Measurements from ENCODE around the gene RAI1. TPM values are rescaled to one million over a fixed set of nuclear protein-coding genes. Genes with fewer than 3 reads are reported as not detected.

The RAI1 gene
- total RNA-seq, 1 experiment from 2014 or later: 12.0 TPM

DNA sequence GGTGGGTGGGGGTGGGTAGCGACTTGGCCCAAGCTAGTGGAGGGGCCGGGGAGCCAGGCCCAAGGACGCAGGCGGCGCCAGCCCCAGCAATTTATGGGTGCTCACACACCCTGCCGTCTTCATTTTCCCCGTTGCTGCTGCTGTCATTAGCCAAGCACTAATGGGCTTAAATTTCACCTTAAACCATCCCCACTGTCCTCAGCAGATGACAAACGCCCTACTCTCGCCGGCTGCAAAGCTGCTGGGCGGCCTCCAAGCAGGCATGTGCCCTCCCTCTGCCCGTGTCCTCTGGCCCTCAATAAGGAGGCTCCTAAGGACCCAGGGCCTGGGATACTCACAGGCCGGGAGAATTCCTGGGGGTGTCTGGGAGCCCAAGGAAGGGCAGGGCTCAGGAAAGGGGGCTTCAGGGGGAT lies 89.4 kb downstream of the RAI1 start:
- no peak for DNase-seq (ENCODE audit: low spot score)
- in situ Hi-C loops (cut with HindIII; ENCODE audit: low sequenced_read_pairs): no loop called here

DNA sequence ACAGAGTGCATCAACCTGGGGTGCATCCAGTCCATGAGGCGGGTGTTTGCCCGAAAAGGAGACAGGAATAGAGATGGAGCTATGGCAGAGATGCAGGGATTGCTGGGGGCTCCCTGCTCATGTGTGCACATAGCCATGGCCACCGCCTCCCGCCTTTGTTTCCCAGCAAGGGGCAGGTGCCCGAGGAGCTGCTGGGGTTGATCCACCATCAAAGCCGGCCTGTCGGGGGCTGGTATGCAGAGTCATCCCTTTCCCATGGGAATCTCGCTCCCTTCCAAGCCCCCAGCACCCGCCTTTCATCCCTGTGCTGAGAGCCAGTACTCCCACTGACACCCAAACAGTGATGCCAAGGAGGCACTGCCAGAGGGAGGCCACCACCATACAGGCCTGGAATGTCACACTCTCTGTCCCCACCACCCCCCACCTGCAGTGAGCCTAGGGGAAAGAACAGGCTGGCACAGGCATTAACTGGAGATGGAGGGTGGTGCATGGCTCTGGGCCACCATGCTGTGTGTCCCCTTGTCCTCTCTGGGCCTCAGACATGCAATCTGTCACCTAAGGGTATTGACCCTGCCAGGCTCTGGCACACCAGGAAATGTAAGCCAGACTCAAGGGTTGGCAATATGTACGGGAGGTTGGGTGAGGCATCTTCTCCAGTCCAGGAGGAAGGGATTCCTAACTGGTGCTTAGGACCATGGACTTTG lies 90.4 kb downstream of the RAI1 start:
- in situ Hi-C loops (cut with HindIII; ENCODE audit: low sequenced_read_pairs): no loop called here

DNA sequence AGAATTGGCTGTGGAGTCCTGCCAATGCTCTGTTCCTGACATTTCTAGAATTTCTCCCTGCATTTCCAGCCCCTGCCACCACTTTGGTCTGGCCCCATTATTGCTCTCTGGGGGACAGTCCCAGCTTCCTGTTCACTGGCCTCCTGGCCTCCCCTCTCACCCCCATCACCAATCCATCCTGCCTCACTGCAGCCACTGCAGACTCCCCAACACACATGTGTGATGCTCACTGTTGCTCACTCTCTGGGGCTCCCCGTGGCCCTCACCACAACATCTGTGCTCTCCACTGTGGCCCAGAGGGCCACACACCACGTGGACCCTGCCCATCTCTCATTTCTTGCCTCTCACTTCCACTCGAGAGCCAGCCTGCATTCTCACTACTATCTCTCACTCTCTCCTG lies 91.0 kb downstream of the RAI1 start:
- in situ Hi-C loops (cut with HindIII; ENCODE audit: low sequenced_read_pairs): no loop called here
- DNase-seq (ENCODE audit: low spot score): no peak

More for the DNA sequence above, 90.4 kb downstream of the RAI1 start:
- no peak for DNase-seq (ENCODE audit: low spot score)

DNA sequence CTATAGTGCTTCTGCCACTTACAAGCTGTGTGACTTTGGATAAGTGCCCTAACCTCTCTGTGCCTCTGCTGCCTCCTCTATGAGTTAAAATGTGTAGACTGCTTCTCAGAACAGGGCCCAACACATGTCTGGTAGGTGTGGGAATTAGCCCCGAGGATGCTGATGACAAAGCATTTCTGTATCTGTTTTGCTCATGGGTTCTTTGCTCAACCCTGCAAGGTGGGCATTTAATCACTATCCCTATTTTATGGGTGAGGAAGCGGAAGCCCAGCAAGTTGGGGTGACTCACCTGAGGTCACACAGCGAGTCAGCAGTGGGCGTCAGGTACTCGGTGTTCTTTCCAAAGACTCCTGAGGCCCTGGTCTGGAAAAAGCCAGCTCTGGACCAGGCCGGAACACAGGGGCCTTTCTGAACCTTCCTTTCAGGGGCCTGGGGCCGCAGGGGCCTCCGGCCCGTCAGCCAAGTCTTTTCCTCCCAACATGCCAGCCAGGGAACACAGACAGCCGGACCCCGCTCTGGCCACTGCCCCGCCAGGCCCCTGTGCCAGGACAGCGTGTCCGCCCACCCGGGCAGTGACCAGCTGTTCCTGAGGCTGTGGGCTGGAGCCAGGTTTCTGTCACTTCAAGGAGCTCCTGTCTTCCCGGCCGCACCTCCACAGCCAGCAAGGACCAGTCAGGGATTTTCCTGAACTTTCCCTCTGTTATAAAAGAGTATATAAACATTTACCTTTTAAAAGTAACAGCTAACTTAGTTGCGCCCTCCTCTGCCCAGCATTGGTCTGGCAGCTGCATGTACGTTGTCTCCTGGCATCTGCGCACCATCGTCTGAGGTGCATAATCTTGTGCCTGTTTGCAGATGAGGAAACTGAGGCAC lies 93.0 kb downstream of the RAI1 start:
- DNase-seq (ENCODE audit: low spot score): no peak

DNA sequence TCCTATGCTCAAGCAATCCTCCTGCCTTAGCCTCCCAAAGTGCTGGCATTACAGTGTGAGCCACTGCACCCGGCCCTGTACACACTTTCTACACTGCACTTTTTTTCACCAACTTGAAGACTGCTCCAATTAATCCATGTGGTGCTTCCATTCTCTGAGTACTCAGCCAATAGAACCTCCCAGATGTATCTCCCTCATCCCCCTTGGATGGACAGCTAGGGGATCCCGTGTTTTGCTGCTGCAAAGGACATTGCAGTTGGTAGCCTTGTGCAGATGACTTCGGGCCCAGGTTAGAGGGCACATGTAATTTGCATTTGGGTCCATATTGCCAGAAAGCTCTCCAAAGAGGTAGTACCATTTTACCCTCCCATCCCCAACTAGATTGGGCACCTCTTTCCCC lies 95.6 kb downstream of the RAI1 start:
- in situ Hi-C loops (cut with HindIII; ENCODE audit: low sequenced_read_pairs): no loop called here
- no peak for DNase-seq (ENCODE audit: low spot score)

More for the DNA sequence above, 93.0 kb downstream of the RAI1 start:
- in situ Hi-C loops (cut with HindIII; ENCODE audit: low sequenced_read_pairs): no loop called here

DNA sequence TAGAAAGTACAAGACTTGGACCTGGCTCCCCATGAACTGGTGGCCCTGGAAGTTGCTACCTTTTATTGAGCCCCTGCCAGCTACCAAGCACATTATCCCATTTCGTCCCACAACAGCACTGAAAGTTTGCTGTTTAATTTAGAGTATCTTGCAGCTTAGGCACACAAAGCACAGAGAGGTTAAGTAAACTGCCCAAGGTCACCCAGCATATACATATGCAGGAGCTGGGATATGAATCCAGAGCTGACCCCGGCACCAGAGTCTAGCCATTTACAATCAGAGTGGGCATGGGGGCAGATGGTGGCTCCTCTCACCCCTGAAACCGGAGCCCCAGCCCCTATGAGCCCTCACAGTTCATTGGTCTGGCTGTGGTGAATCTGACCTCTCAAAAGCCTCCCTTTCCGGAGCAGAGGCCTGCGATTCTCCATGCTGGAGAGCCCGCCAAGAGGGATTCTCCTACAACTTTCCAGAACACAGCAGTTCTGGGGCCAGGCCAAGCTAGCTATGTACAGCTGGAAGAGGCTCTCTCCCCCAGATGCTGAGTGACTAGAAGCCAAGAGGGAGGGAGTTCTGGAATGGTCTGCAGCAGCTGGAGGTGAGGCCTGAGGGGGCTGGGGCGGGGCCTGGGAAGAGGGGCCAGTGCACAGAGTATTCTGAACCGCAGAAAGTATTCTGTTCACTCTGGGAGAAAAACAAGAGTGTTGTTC lies 97.2 kb downstream of the RAI1 start:
- DNase-seq (ENCODE audit: low spot score): no peak
- in situ Hi-C loops (cut with HindIII; ENCODE audit: low sequenced_read_pairs): no loop called here

DNA sequence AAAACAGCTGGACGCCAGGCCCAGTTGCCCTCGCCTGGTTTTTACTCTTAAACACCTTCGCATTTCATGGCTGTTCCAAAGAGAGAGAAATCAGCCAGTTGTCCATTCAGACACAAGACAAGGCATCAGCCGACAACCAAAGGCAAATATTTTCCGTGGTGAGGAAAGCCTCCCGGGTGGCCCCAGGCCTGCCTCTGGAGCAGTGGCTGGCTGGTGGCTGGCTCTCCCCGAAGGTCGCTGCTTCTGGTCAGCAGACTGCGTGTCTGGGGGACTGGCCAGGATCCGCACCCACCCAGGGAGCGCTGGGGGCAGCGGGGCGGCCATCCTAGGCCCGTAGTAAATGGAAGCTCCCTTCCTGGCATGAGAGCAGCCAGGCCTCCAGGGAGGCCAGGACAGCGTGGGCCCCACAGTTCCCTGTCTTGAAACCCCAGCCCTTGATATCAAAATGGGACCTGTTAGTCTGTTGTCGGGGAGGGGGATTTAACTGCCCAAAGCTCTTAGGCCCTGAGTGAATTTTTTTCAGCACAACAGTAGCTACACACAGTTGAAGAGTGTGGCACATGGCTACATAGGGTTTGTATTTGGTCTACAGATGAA lies 97.9 kb downstream of the RAI1 start:
- no peak for DNase-seq (ENCODE audit: low spot score)

DNA sequence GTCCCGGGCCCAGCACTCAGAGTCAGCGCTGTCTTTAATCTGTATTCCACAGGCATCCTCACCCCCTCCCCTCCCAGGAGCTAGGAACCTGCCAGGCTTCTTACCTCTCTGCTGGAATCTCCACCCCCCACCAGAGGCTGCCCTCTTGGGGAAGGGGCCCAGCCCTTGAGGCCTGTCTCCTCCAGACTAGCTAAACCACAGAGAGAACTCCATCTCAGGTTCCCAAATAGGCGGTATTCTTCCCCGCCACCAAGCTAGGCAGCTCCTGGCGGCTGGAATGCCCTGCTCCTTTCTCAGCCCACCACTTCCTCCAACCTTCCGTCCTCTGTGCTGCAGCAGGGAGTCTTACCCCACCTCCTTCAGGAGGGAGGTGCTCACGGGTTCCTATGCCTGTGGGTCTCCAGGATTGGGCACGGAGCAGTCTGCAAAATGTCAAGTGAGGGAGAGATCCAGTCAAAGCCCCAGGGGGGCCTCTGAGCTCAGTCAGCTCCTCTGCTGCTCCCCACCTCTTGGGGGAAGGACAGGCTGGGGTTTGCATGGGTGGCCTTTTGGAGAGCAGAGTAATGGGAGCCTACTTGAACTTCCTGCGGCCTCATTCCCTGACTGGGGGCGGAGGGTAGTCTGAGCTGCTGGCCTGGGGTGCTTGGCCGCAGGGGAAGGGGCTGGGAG lies 99.8 kb downstream of the RAI1 start:
- in situ Hi-C loops (cut with HindIII; ENCODE audit: low sequenced_read_pairs): no loop called here
- peak; percentile 57 for DNase-seq (ENCODE audit: low spot score)

More for the DNA sequence above, 97.9 kb downstream of the RAI1 start:
- in situ Hi-C loops (cut with HindIII; ENCODE audit: low sequenced_read_pairs): no loop called here

DNA sequence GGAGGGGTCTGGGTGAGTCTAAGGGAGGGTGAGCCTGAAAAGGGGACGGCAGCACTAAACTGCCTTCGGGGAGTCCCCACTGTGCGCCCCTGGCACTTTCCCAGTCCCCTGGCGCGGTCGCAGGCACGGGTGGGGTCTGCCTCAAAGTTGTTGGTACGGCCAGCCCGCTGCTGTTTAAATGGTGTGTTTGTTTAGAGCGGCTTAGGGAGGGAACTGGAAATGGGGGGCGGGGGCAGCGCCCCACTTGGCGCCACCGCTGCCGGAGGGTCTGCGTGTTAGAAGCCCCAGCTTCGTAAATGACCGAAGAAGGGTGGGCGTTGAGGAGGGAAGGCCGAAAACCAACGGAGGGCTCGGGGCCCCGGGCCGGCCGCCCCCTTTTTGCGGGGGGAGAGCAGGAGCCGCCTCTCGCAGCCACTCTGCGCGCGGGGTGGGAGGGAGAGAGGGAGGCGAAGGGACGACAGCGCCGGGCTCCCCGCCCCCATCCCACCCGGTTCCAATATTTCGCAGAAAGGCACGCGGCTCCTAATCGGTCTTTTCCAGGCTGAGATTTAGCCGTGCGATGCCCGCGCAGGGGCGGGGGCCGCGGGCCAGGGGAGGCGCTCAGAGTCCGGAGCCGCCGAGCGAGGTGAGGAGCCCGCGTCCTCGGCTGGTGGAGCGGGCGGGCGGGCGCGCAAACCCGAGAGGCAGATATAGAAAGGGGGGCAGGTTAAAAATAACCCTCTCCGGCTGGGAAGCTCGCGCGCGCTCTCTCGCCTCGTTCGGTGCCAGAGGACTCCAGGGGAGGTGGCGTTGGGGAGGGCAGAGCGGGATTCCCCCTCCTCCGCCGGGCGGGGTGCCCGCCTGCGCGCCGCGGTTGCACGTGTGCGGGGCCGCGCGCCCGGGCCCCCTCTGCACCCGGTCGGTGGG lies 100.6 kb downstream of the RAI1 start:
- DNase-seq (ENCODE audit: low spot score): peak; percentile 92
- in situ Hi-C loops (cut with HindIII; ENCODE audit: low sequenced_read_pairs): no loop called here

DNA sequence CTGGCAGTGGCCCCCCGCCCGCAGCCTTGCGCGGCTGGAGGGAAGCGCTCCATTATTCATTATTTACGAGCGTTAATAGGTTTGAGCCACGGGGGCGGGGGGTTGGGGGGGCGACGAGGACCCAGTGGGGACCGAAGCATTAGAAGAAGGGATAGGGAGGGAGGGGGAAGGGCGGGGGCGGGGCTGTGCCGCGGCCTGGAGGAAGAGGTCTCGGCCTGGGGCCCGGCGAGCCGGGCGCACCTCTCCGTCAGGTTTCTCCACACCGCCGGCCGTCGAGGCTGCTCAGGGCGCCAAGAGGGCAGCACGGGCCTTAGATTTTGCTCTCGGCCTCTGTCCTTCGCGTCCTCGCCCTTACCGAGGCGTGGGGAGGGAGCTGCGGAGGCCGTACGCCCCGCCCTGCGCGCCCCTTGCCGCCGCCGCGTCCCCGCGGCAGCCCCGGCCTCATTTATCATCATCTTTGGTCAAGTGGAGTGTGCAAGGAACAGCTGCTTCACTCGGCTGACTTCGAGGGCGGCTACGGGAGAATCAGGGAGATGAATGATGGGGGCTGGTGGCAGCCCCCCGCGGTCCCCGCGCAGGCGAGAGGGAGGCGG lies 101.4 kb downstream of the RAI1 start:
- peak; percentile 40 for DNase-seq (ENCODE audit: low spot score)

DNA sequence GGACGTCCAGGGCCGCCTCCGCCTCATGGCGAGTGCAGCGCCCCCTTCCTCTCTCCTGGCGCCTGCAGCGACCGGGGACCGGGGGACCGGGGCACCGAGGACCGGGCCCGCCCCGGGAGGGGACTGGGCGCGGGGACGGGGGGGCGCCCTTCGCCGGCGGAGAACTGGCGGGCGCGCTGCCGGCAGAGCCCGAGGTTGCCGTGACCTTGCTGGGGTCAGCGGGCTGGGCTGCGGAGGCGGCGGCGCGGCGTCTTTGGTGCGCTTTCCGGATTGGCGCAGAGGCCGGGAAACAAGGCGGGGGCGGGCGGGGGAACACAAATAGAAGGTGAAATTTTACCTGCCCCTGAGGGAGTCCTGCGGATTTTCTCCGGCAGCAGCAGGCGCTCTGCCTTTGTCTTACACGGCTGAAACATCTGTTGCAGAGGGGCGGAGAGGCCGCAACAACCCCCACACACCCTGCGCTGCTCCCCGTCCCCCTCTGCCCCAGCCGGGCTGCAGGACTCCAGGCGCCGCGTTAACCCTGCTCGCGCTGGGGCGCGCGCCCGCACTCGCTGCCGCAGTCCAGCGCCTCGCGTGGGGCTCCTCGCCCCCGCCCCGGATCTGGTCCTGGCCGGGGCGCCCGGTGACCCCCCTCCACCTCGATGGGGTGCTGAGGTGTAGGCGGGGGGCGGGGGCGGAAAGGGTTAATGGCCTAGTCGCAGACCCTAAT lies 102.0 kb downstream of the RAI1 start:
- in situ Hi-C loops (cut with HindIII; ENCODE audit: low sequenced_read_pairs): no loop called here
- peak; percentile 69 for DNase-seq (ENCODE audit: low spot score)

More for the DNA sequence above, 101.4 kb downstream of the RAI1 start:
- in situ Hi-C loops (cut with HindIII; ENCODE audit: low sequenced_read_pairs): no loop called here

DNA sequence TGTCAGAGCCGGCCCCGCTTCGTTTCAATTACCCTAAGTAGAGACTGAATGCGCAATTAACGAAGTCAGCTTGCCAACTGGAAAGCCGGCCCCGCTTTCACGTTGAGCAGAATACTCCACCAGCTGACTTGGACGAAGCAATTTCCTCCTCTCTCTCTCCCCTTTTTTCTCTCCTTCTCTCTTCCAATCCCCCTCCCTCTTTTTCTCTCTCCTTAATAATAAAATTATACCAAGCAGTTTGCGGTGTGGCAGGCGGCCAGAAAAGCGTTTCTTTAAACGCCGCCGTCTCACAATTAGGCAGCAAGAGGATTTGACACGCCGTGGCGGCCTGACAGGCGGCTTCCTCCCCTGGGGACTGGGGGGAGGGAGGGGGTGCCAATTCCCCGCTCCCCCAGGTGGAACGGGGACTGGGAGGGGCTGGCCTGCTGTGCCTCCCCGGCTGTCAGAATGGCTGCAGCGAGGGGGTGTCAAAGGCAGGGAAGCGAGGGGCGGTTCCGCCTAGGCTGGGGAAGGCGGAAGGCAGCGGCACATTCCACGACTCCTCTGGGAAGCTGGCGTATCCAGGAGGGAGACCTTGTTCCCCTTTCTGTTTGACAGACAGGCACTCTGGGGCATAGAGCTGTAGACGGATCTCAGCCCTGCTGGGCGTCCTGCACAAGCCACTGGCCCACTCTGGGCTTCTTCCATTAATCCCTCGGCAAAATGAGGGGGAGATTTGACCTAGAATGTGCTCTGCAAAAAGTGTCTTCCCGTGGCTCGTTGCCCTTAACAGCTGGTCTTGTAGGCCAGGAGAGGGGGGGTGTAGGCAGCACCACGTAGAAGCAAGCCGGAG lies 102.8 kb downstream of the RAI1 start:
- DNase-seq (ENCODE audit: low spot score): peak; percentile 67
- in situ Hi-C loops (cut with HindIII; ENCODE audit: low sequenced_read_pairs): no loop called here

DNA sequence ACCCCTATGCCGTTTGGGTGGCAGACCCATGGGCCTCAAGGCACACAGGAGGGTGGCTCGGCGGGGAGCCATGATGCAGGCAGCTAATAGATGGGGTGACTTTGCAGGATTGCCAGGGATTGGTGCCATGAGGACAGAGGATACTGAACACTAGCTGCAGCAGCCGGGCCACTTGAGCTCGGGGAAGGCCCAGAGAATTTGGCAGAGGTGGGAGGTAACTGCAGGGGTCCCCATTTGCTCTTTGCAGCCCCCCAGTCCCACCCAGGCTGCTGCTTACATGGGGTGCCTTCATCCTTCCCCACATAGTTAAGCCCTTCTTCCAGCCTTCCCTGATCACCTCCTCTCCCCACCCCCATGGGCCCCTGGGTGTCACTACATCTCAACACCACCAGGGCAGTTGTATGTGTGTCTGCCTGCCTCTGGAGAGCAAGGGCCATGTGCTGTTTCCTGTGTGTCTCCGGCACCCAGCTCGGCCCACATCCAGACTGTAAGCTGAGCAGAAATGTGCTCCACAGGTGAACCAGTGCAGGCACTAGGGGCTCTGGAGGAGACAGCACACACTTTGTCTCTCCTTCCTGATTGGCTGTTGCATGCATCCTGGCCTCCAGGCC lies 103.5 kb downstream of the RAI1 start:
- DNase-seq (ENCODE audit: low spot score): peak; percentile 40
- in situ Hi-C loops (cut with HindIII; ENCODE audit: low sequenced_read_pairs): no loop called here

DNA sequence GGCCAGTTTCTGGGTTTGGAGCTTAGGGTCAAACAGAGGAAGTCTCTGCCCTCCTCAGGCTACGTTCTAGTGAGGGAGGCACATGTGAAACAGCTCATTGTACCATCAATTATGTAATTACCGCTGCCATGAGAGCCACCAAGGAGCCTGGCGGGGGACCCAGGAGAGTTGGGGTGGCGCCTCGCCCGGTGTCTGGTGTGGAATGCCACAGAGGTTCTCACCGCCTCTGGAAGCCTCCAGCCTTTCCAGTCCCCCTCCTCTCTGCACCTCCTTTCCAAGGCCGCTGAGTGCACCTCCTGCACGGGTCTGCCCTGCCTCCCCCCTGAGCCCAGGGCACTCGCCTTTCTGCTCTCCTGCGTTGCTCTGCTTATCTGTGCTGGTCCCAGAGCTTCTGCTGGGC lies 104.1 kb downstream of the RAI1 start:
- DNase-seq (ENCODE audit: low spot score): no peak
- in situ Hi-C loops (cut with HindIII; ENCODE audit: low sequenced_read_pairs): no loop called here

DNA sequence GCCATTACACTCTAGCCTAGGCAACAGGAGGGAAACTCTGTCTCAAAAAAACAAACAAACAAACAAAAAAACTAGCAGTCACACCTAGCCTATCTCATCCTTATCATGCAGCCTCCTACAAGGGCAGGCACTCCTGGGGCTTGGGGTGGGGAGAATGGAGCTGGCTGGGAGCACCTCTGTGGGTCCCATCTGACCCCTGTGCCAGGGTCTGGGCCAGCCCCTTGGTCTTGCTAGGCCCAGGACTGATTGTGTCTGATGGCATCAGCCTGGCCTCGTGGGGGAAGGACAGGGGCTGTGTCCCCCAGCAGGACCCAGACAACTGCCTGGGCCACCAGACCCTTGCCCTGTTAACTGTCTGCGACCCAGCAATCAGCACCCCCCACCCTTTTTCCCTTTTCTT lies 105.7 kb downstream of the RAI1 start:
- DNase-seq (ENCODE audit: low spot score): no peak
- in situ Hi-C loops (cut with HindIII; ENCODE audit: low sequenced_read_pairs): no loop called here

DNA sequence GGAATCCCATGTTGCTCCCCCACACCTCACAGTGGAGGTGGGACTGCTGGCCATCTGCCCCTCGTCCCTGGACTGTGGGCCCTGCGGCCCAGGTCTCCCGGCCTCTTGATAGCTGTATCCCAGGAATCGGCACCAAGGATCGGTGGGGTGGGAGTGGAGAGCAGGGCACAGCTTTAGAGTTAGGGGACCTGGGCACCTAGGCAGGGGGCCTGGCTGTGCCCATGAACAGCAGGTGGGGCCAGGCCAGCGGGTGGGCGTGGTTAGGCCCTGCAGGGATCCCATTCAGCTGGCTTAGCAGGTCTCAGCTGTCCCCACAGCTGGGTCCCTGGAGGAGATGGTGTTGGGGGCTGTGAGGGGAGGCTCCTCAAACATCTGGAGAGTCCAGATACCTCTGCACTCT lies 106.3 kb downstream of the RAI1 start:
- in situ Hi-C loops (cut with HindIII; ENCODE audit: low sequenced_read_pairs): no loop called here
- no peak for DNase-seq (ENCODE audit: low spot score)
